Measurements from ENCODE around the gene TRUB2. TPM values are rescaled to one million over a fixed set of nuclear protein-coding genes. Genes with fewer than 3 reads are reported as not detected.

Gene TRUB2
- total and polyA plus RNA-seq, 2 of the 8 experiments (the other 6 are each of a cell fraction or from before 2014, with no cell fraction given): 20.7 to 37.8 TPM

DNA sequence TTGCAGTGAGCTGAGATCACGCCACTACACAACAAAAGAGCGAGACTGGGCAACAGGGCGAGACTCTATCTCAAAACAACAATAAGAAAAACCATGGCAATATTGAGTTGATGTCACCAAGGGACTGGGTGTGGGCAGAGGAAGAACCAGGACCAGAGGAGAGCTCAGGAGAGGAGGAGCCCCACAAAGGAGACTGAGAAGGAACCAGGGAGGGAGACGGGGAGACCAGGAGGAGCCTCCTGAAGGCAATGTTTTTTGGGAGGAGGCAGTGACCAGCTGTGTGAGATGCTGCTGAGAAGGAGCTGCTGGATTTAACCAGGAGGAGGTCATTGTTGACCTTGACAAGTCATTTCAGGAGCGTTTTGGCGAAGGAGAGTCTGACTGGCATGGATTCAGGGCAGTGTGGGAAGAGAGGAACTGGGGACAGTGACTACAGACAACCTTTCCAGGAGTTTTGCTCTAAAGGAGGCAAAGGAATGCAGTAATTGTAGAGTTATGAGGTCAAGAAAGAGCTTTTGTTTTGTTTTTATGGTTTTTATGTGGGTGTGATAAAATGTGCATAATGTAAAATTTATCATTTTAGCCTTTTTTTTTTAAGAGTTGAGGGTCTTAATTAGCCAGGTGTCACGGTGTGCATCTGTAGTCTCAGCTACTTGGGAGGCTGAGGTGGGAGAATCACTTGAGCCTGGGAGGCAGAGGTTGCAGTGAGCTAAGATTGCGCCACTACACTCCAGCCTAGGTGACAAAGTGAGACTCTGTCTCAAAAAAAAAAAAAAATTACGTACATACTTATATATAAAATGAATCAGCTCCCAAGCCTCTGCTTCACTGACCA lies 17.9 kb downstream of the TRUB2 start:
- Histone ChIP-seq H3K9ac (replicated peaks in 1 of 4; ENCODE audit: extremely low read depth in 1 of 4, low read depth in 3 of 4, low read length in 3 of 4) (no peak overlapping the region; a peak in 1 of 7 replicates), H3K4me2 (ENCODE audit: insufficient read depth in 1 of 2, low read depth in 2 of 2, low read length in 2 of 2) (no peak overlapping the region), H3K9me3 (ENCODE audit: insufficient read depth in 2 of 2, low read depth in 1 of 2, low read length in 1 of 2) (no peaks in the 10 kb centered on the region), H2BK12ac (ENCODE audit: low read depth, low read length) (no peak overlapping the region), H3K23ac (ENCODE audit: insufficient read length) (no peak overlapping the region), H2AK5ac (ENCODE audit: low read depth, low read length) (no peak overlapping the region), H3K27me3 (replicated peaks in 1 of 4; ENCODE audit: control insufficient read depth in 3 of 4, extremely low read depth in 1 of 4, insufficient read depth in 3 of 4, low read length in 3 of 4) (no peaks in the 10 kb centered on the region), H4K5ac (ENCODE audit: insufficient read length, low read depth, low read length) (no peak overlapping the region), H3K4ac (replicated peaks; ENCODE audit: insufficient read length, low read depth, low read length) (no peak overlapping the region), H2BK5ac (ENCODE audit: low read depth, low read length) (no peak overlapping the region), H4K20me1 (replicated peaks in 1 of 2; ENCODE audit: control insufficient read depth in 1 of 2, insufficient read depth in 2 of 2, low read length in 2 of 2) (no peaks in the 10 kb centered on the region), H3K23me2 (ENCODE audit: low read depth, low read length) (no peaks in the 10 kb centered on the region), H4K91ac (replicated peaks; ENCODE audit: insufficient read length, low read length) (no peak overlapping the region), H3K4me1 (replicated peaks in 1 of 4; ENCODE audit: control insufficient read depth in 3 of 4, insufficient read depth in 4 of 4, low read length in 3 of 4) (no peaks in the 10 kb centered on the region), H2BK20ac (ENCODE audit: low read length) (no peak overlapping the region), H3K56ac (replicated peaks; ENCODE audit: insufficient read length, low read depth, low read length) (no peak overlapping the region), H3K79me1 (ENCODE audit: low read depth, low read length) (no peaks in the 10 kb centered on the region), H3K18ac (ENCODE audit: extremely low read depth, low read length) (no peak overlapping the region), H4K8ac (ENCODE audit: extremely low read depth, insufficient read depth, low read length) (no peak overlapping the region), H2BK120ac (replicated peaks; ENCODE audit: low read depth, low read length) (no peak overlapping the region), H3K27ac (ENCODE audit: low read depth, low read length) (no peak overlapping the region), H3K36me3 (ENCODE audit: control insufficient read depth in 2 of 4, insufficient read depth in 4 of 4, low read length in 3 of 4) (peaks cover under 1 to 10% (median 4%) of the 10 kb centered on the region in 4 experiments; a peak in 4 of 8 replicates), H3K4me3 (ENCODE audit: extremely low read depth in 1 of 4, insufficient read depth in 2 of 4, low read depth in 3 of 4, low read length in 4 of 4) (no peak overlapping the region), H3K79me2 (ENCODE audit: control insufficient read depth in 1 of 2, insufficient read depth in 2 of 2, low read length in 2 of 2) (no peaks in the 10 kb centered on the region), H2BK15ac (ENCODE audit: low read length) (no peak overlapping the region), H3K14ac (ENCODE audit: insufficient read length) (no peak overlapping the region), H2AFZ (ENCODE audit: low read length) (no peak overlapping the region)
- no peak for TF ChIP-seq GTF2F1 (IDR thresholded peaks at IDR 0.05; ENCODE audit: borderline replicate concordance, low read depth, low read length)
- TF ChIP-seq RFX5 (IDR thresholded peaks at IDR 0.05; ENCODE audit: borderline replicate concordance, low read depth, low read length): no peak
- TF ChIP-seq KDM4A (IDR thresholded peaks at IDR 0.05; ENCODE audit: low read depth, low read length, severe bottlenecking): no peak
- no peak for FAIRE-seq
- CTCF ChIA-PET (ENCODE audit: partially characterized antibody): interaction anchor here (0.6 to 5.0 kb wide), 12 partner anchors 9 to 511 kb away, joined by 3 to 22 read pairs (median 4); no protein-coding TSS in a partner anchor
- WGBS, 2 experiments (ENCODE audit: extremely low coverage in 1 of 2, insufficient coverage in 1 of 2, insufficient read length in 1 of 2, insufficient replicate concordance in 2 of 2, low coverage in 1 of 2, low lambda C conversion rate in 2 of 2, missing lambda C conversion rate in 1 of 2): 86% methylated on average over 9 of the region's 9 CpGs; no CpG with 5 or more reads in 1 of the 2 experiments
- POLR2A ChIA-PET (ENCODE audit: partially characterized antibody): interaction anchor here (0.6 to 2.4 kb wide), 16 partner anchors 8 to 249 kb away, joined by 3 to 10 read pairs (median 3); partner anchors contain the start of gene SLC27A4
- no peak for DNase-seq (ENCODE audit: low read depth in 1 of 2, low spot score in 2 of 2)
